HG03342 (cell line): ENCODE results near the gene ARHGEF4.

ENCODE experiments used
- ATAC-seq: cut with Tn5 transposase; IDR thresholded peaks from one replicate; pipeline ENCODE4 v1.9.1; 2021; ENCODE audit warnings: mild to moderate bottlenecking, moderate library complexity; ENCODE audit not compliant: unreplicated experiment

The ARHGEF4 gene

GRCh38 chr2:130836501-130837174, at the start of gene ARHGEF4:
Gene ARHGEF4, plus strand, starts transcription at chr2:130836914. Its CDS starts 40 bp downstream, at chr2:130836954.
- peak; percentile 59 for ATAC-seq

GRCh38 chr2:130787841-130788240, 48.9 kb upstream of the ARHGEF4 start:
- ATAC-seq: no peak

- ATAC-seq: no peak
Measured at GRCh38 chr2:130790312-130790711, 46.4 kb upstream of the ARHGEF4 start.

GRCh38 chr2:130790804-130791616, 45.7 kb upstream of the ARHGEF4 start:
- ATAC-seq: no peak

- no peak for ATAC-seq
Measured at GRCh38 chr2:130791617-130791939, 45.1 kb upstream of the ARHGEF4 start.

GRCh38 chr2:130795431-130795830, 41.3 kb upstream of the ARHGEF4 start:
- ATAC-seq: no peak

- no peak for ATAC-seq
Measured at GRCh38 chr2:130796290-130796689, 40.4 kb upstream of the ARHGEF4 start.

GRCh38 chr2:130797493-130798435, 39.0 kb upstream of the ARHGEF4 start:
- peak; percentile 90 for ATAC-seq

GRCh38 chr2:130798472-130799218, 38.1 kb upstream of the ARHGEF4 start:
- ATAC-seq: no peak

GRCh38 chr2:130799295-130799694, 37.4 kb upstream of the ARHGEF4 start:
- no peak for ATAC-seq

- ATAC-seq: no peak
Measured at GRCh38 chr2:130805613-130806012, 31.1 kb upstream of the ARHGEF4 start.

GRCh38 chr2:130806370-130806769, 30.3 kb upstream of the ARHGEF4 start:
- ATAC-seq: no peak

GRCh38 chr2:130807659-130808385, 28.9 kb upstream of the ARHGEF4 start:
- ATAC-seq: no peak

GRCh38 chr2:130808482-130809268, 28.0 kb upstream of the ARHGEF4 start:
- ATAC-seq: no peak

GRCh38 chr2:130810490-130810889, 26.2 kb upstream of the ARHGEF4 start:
- ATAC-seq: no peak

GRCh38 chr2:130813722-130814121, 23.0 kb upstream of the ARHGEF4 start:
- ATAC-seq: no peak

- no peak for ATAC-seq
Measured at GRCh38 chr2:130814931-130815680, 21.6 kb upstream of the ARHGEF4 start.

GRCh38 chr2:130818809-130819208, 17.9 kb upstream of the ARHGEF4 start:
- ATAC-seq: no peak
